SK-N-SH (cell line): ENCODE results near the gene RAB22A. TPM values are rescaled to one million over a fixed set of nuclear protein-coding genes. Genes with fewer than 3 reads are reported as not detected.

Experiments
- CTCF ChIA-PET: fragments of 300-600, 350-600 bp; formaldehyde crosslinking; extraction: SDS; loops from one replicate; lab custom pipeline; 2021; lab: Yijun Ruan, JAX
- POLR2A ChIA-PET: fragments of 350-600 bp; sonication (Branson Sonifier 250); formaldehyde crosslinking; extraction: SDS; loops from one replicate; lab custom pipeline; 2020; ENCODE audit warnings: antibody characterized with exemption, inconsistent platforms; lab: Yijun Ruan, JAX
- DNase-seq: peaks from one replicate; pipeline ENCODE4 v3.0.0; 2012
- H2AFZ ChIP-seq: fragments of 200-600 bp; sonication (generic); 2 replicates; pipeline ENCODE4 v1.8.1; 2016; ENCODE audit warnings: antibody characterized with exemption, mild to moderate bottlenecking, low read depth
- H3F3A ChIP-seq: fragments of 200-600 bp; sonication (generic); replicated peaks from 2 replicates; pipeline ENCODE3; 2016; ENCODE audit warnings: antibody characterized with exemption, mild to moderate bottlenecking; ENCODE audit not compliant: insufficient read depth
- H3K27ac ChIP-seq, 2 experiments: fragments of 200-500 bp in 1 of 2; fragments of 200-600 bp in 1 of 2; sonication (Bioruptor generic) in 1 of 2; sonication (generic), shearing (Covaris generic) in 1 of 2; 2 replicates each; pipeline versions ENCODE4 v1.5.1 to v1.6.1; 2014 to 2016; ENCODE audit warnings: low read depth in 2 of 2, inconsistent platforms in 1 of 2, low read length in 1 of 2, mild to moderate bottlenecking in 1 of 2, mixed read lengths in 1 of 2
- H3K27me3 ChIP-seq: fragments of 200-600 bp; sonication (generic), shearing (Covaris generic); 2 replicates; pipeline ENCODE4 v1.6.1; 2016; ENCODE audit warnings: mixed run types; ENCODE audit not compliant: insufficient read depth
- H3K36me3 ChIP-seq, 2 experiments: fragments of 200-500 bp in 1 of 2; fragments of 200-600 bp in 1 of 2; sonication (Bioruptor generic) in 1 of 2; sonication (generic) in 1 of 2; replicated peaks in 1 of 2; 2 replicates each; pipeline versions ENCODE3 to v1.5.1; 2014 to 2016; ENCODE audit warnings: low read length in 1 of 2, mild to moderate bottlenecking in 1 of 2; ENCODE audit not compliant: insufficient read depth in 2 of 2, control insufficient read depth in 1 of 2
- H3K4me1 ChIP-seq, 2 experiments: fragments of 200-500 bp in 1 of 2; fragments of 200-600 bp in 1 of 2; sonication (Bioruptor generic) in 1 of 2; sonication (generic), shearing (Covaris generic) in 1 of 2; 2 replicates each; pipeline versions ENCODE4 v1.5.1 to v1.6.1; 2014 to 2016; ENCODE audit warnings: low read depth in 1 of 2, low read length in 1 of 2, mixed run types in 1 of 2; ENCODE audit not compliant: insufficient read depth in 2 of 2, control insufficient read depth in 1 of 2
- H3K4me2 ChIP-seq: fragments of 200-600 bp; sonication (generic), shearing (Covaris generic); 2 replicates; pipeline ENCODE4 v1.6.1; 2017; ENCODE audit warnings: mixed run types
- H3K4me3 ChIP-seq, 2 experiments: fragments of 200-500 bp in 1 of 2; fragments of 200-600 bp in 1 of 2; sonication (Bioruptor generic) in 1 of 2; sonication (generic), shearing (Covaris generic) in 1 of 2; 2 replicates each; pipeline versions ENCODE4 v1.5.1 to v1.8.1; 2014 to 2016; ENCODE audit warnings: low read depth in 2 of 2, inconsistent platforms in 1 of 2, low read length in 1 of 2, mild to moderate bottlenecking in 1 of 2, mixed read lengths in 1 of 2, moderate library complexity in 1 of 2
- H3K79me2 ChIP-seq: fragments of 200-600 bp; sonication (generic); 2 replicates; pipeline ENCODE4 v1.8.1; 2017; ENCODE audit warnings: mild to moderate bottlenecking; ENCODE audit not compliant: insufficient read depth
- H3K9ac ChIP-seq: fragments of 200-600 bp; sonication (generic); 2 replicates; pipeline ENCODE4 v1.6.1; 2017; ENCODE audit warnings: mixed run types
- H3K9me2 ChIP-seq: fragments of 200-600 bp; sonication (generic); 2 replicates; pipeline ENCODE4 v1.6.1; 2017; ENCODE audit warnings: mixed run types
- H3K9me3 ChIP-seq: fragments of 200-600 bp; sonication (generic); 2 replicates; pipeline ENCODE4 v1.6.1; 2017; ENCODE audit warnings: mixed run types, mild to moderate bottlenecking, moderate library complexity
- H4K20me1 ChIP-seq: fragments of 200-600 bp; sonication (generic); 2 replicates; pipeline ENCODE4 v1.6.1; 2017; ENCODE audit warnings: mild to moderate bottlenecking, mixed run types; ENCODE audit not compliant: insufficient read depth
- CHD2 ChIP-seq: fragments of 150-350 bp; IDR thresholded peaks from 2 replicates; pipeline ENCODE4 v1.6.1; 2018; ENCODE audit warnings: low read length; ENCODE audit not compliant: partially characterized antibody
- ELF1 ChIP-seq: IDR thresholded peaks from 2 replicates; pipeline ENCODE4 v1.4.0; 2012
- EP300 ChIP-seq, 2 experiments: IDR thresholded peaks; 2 replicates each; pipeline versions ENCODE4 v1.4.0 to v1.6.1; 2012; ENCODE audit warnings: borderline replicate concordance in 1 of 2, low read depth in 1 of 2, low read length in 1 of 2
- FOSL2 ChIP-seq: IDR thresholded peaks from 2 replicates; pipeline ENCODE4 v1.4.0; 2012; ENCODE audit warnings: low read depth, mild to moderate bottlenecking, moderate library complexity, borderline replicate concordance
- GATA2 ChIP-seq: sonication (generic); formaldehyde crosslinking; IDR thresholded peaks from 2 replicates; pipeline ENCODE4 v1.5.0; 2020; ENCODE audit warnings: mild to moderate bottlenecking, missing genetic modification reagents
- JUND ChIP-seq: IDR thresholded peaks from 2 replicates; pipeline ENCODE4 v1.4.0; 2012
- MEF2A ChIP-seq: IDR thresholded peaks from 2 replicates; pipeline ENCODE4 v1.4.0; 2012; ENCODE audit warnings: low read depth, borderline replicate concordance
- RFX5 ChIP-seq: IDR thresholded peaks from 2 replicates; pipeline ENCODE4 v1.6.1; 2012; ENCODE audit warnings: mild to moderate bottlenecking, improper control_type of control experiment, low read length
- TCF12 ChIP-seq: IDR thresholded peaks from 2 replicates; pipeline ENCODE4 v1.4.0; 2012
- TEAD4 ChIP-seq: IDR thresholded peaks from 2 replicates; pipeline ENCODE4 v1.4.0; 2012; ENCODE audit warnings: mild to moderate bottlenecking, borderline replicate concordance; ENCODE audit not compliant: insufficient read depth
- WGBS: methylation state at CpG from one replicate; pipeline ENCODE4 v1.1.6; 2017; ENCODE audit warnings: low lambda C conversion rate; 5-methylcytosine and 5-hydroxymethylcytosine counted together
- polyA plus RNA-seq, 3 experiments: library from polyadenylated mRNA; depleted of rRNA; stranded (reverse); fragments of >200 nt; gene quantifications; 2 replicates each; pipeline ENCODE4 v1.2.3, GENCODE V29; 2012
- TF ChIP-seq, protein P1 (sequence below): fragments of 150-350 bp; IDR thresholded peaks from 2 replicates; pipeline ENCODE4 v1.6.1; 2016; ENCODE audit warnings: mild to moderate bottlenecking, low read depth, low read length
- TF ChIP-seq, protein P2 (sequence below): fragments of 150-350 bp; IDR thresholded peaks from 2 replicates; pipeline ENCODE4 v1.6.1; 2017; ENCODE audit warnings: antibody characterized with exemption, low read length, low read depth, borderline replicate concordance
- TF ChIP-seq, protein P3 (sequence below): IDR thresholded peaks from 2 replicates; pipeline ENCODE4 v1.6.1; 2012; ENCODE audit warnings: mild to moderate bottlenecking, low read depth, low read length, moderate library complexity
- TF ChIP-seq, protein P4 (sequence below): fragments of 200-600 bp; sonication (generic); IDR thresholded peaks from 2 replicates; pipeline ENCODE4 v1.6.1; 2017; ENCODE audit warnings: antibody characterized with exemption, mild to moderate bottlenecking, moderate library complexity

RAB22A gene
- polyA plus RNA-seq, 1 of the 3 experiments (the other 2 are of a cell fraction), result 10.7 TPM

DNA sequence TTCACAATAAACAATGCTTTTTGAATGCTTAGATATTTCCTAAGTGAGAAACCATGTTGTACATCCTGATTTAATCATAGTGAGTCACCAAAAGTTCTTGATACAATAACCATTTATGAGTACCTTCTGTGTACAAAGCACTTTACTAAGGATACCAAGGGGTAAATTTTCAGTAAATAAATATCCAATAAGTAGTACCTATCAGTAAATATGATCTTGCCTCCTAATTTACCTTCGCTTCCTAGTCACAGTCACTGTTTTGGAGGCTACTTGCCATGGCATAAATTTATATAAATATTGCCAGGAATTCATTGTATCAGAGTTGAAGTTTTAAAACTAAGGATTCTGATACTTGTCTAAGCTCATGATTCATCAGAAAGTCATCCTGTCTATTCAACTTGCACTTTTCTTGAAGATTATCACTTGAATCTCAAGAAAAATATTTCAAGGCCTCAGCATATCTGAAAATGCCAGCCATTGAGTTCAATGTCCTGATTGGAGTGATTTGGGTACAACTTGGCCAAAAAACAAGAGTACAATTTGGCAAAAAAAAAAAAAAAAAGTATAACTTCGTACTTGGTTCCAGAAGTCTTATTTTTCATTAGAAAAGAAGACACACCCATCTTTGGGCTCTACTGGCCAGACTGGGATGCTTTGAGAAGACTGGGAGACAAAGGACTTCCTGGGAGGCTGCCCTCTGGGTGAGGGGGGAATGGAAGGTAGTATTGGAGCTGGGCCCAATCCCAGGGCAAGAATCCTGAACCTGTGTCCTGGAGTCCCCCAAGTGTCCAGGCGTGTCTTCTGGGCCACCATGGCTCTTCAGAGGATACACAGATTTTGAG is 32.8 kb downstream of the RAB22A start (continued):
- TF ChIP-seq, protein P1, sequence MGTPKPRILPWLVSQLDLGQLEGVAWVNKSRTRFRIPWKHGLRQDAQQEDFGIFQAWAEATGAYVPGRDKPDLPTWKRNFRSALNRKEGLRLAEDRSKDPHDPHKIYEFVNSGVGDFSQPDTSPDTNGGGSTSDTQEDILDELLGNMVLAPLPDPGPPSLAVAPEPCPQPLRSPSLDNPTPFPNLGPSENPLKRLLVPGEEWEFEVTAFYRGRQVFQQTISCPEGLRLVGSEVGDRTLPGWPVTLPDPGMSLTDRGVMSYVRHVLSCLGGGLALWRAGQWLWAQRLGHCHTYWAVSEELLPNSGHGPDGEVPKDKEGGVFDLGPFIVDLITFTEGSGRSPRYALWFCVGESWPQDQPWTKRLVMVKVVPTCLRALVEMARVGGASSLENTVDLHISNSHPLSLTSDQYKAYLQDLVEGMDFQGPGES, result no peak
- TF ChIP-seq RFX5 (no peak), ELF1 (0 out of 2 replicates have a peak, but pooled peaks have one; percentile 10), TEAD4 (peak; percentile 66; the same call in 1 of the 2 replicates)
- TF ChIP-seq, protein P2, sequence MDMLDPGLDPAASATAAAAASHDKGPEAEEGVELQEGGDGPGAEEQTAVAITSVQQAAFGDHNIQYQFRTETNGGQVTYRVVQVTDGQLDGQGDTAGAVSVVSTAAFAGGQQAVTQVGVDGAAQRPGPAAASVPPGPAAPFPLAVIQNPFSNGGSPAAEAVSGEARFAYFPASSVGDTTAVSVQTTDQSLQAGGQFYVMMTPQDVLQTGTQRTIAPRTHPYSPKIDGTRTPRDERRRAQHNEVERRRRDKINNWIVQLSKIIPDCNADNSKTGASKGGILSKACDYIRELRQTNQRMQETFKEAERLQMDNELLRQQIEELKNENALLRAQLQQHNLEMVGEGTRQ, result no peak

DNA sequence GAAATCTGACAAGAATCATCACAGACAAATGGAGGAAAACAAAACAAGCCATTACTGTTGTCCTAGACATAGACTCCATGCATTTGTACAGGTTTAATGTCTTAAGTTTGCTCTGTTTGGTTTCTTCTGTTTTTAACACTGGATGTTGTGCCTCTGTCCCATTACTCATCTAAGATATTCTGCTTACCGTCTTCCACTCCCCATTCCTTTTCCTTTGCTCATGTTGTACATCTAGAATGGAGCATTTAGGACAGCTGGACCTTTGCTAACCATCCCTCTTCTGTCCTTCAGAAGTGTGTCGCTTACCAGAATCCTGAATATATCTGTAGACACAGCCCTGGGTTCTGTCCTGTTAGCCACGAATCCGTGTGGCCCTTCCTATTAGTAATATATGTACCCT is 35.2 kb downstream of the RAB22A start:
- Histone ChIP-seq H3K9me2 (no peaks in the 10 kb centered on the region), H3K4me2 (no peak overlapping the region), H3F3A (peaks cover 27% of the 10 kb centered on the region), H3K27ac (peak overlapping the region in 1 of 2 experiments; percentile 0; a peak in 1 of 4 replicates), H3K79me2 (peaks cover 70% of the 10 kb centered on the region), H3K9ac (no peak overlapping the region), H3K4me3 (no peak overlapping the region), H3K9me3 (no peaks in the 10 kb centered on the region), H4K20me1 (no peaks in the 10 kb centered on the region; the same call in 1 of the 2 replicates), H2AFZ (no peak overlapping the region), H3K27me3 (no peaks in the 10 kb centered on the region), H3K36me3 (peaks cover 29 to 33% of the 10 kb centered on the region in 2 experiments), H3K4me1 (peaks cover 0 to 35% of the 10 kb centered on the region in 2 experiments; a peak in 2 of 4 replicates)
- WGBS, result 72% methylated on average over 4 of the region's 4 CpGs
- TF ChIP-seq FOSL2 (peak; percentile 19; the same call in 1 of the 2 replicates), JUND (peak; percentile 5; the same call in 1 of the 2 replicates), MEF2A (no peak), TCF12 (0 out of 2 replicates have a peak, but pooled peaks have one; percentile 7)
- CTCF ChIA-PET, result interaction anchor here (1.3 to 1.7 kb wide), 2 partner anchors 10 to 11 kb away, joined by 4 to 5 read pairs; no protein-coding TSS in a partner anchor
- POLR2A ChIA-PET, result no interaction called here
- no peak for DNase-seq

DNA sequence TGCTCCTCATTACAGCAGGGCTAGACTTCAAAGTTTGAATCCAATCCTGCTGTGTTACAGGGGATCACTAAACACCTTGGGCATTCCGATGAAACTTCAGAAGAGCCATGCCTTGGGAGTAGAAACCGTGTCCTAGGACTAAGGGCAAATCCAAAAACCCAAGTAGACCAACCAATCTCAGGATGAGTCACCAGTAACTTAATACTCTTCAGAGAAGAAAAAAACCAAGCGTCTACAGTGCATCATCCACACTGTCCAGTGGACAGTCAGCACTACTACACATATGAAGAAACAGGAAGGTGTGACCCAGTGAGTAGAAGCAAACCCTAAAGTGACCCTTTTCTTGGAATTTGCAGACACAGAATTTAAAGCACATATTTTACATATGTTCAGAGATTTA is 40.1 kb downstream of the RAB22A start:
- Histone ChIP-seq H3K4me1 (peaks cover 0 to 9% of the 10 kb centered on the region in 2 experiments; a peak in 2 of 4 replicates), H3K27ac (peak overlapping the region in 1 of 2 experiments; percentile 50; a peak in 2 of 4 replicates), H3F3A (peaks cover 7% of the 10 kb centered on the region), H4K20me1 (no peaks in the 10 kb centered on the region), H3K79me2 (peaks cover 61% of the 10 kb centered on the region)
- CTCF ChIA-PET, result no interaction called here
- TF ChIP-seq JUND (peak; percentile 84), CHD2 (no peak), EP300 (IDR thresholded peaks at IDR 0.05; ENCODE audit: borderline replicate concordance in 1 of 2, low read depth in 1 of 2, low read length in 1 of 2) (peak in 1 of 2 experiments; percentile 9; a peak in 1 of 4 replicates), MEF2A (no peak), GATA2 (CRISPR knock-in tag) (no peak), FOSL2 (peak; percentile 92)
- TF ChIP-seq, protein P3, sequence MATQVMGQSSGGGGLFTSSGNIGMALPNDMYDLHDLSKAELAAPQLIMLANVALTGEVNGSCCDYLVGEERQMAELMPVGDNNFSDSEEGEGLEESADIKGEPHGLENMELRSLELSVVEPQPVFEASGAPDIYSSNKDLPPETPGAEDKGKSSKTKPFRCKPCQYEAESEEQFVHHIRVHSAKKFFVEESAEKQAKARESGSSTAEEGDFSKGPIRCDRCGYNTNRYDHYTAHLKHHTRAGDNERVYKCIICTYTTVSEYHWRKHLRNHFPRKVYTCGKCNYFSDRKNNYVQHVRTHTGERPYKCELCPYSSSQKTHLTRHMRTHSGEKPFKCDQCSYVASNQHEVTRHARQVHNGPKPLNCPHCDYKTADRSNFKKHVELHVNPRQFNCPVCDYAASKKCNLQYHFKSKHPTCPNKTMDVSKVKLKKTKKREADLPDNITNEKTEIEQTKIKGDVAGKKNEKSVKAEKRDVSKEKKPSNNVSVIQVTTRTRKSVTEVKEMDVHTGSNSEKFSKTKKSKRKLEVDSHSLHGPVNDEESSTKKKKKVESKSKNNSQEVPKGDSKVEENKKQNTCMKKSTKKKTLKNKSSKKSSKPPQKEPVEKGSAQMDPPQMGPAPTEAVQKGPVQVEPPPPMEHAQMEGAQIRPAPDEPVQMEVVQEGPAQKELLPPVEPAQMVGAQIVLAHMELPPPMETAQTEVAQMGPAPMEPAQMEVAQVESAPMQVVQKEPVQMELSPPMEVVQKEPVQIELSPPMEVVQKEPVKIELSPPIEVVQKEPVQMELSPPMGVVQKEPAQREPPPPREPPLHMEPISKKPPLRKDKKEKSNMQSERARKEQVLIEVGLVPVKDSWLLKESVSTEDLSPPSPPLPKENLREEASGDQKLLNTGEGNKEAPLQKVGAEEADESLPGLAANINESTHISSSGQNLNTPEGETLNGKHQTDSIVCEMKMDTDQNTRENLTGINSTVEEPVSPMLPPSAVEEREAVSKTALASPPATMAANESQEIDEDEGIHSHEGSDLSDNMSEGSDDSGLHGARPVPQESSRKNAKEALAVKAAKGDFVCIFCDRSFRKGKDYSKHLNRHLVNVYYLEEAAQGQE, result 0 out of 2 replicates have a peak, but pooled peaks have one; percentile 27
- TF ChIP-seq, protein P4, sequence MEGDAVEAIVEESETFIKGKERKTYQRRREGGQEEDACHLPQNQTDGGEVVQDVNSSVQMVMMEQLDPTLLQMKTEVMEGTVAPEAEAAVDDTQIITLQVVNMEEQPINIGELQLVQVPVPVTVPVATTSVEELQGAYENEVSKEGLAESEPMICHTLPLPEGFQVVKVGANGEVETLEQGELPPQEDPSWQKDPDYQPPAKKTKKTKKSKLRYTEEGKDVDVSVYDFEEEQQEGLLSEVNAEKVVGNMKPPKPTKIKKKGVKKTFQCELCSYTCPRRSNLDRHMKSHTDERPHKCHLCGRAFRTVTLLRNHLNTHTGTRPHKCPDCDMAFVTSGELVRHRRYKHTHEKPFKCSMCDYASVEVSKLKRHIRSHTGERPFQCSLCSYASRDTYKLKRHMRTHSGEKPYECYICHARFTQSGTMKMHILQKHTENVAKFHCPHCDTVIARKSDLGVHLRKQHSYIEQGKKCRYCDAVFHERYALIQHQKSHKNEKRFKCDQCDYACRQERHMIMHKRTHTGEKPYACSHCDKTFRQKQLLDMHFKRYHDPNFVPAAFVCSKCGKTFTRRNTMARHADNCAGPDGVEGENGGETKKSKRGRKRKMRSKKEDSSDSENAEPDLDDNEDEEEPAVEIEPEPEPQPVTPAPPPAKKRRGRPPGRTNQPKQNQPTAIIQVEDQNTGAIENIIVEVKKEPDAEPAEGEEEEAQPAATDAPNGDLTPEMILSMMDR, result peak; percentile 37
- TF ChIP-seq, all 33 proteins: peak for 5
- Histone ChIP-seq H3K9me2 (no peaks in the 10 kb centered on the region), H3K36me3 (peaks cover 48 to 54% of the 10 kb centered on the region in 2 experiments), H3K9ac (no peak overlapping the region), H3K4me2 (no peak overlapping the region), H3K4me3 (no peak overlapping the region), H3K27me3 (no peaks in the 10 kb centered on the region), H3K9me3 (no peaks in the 10 kb centered on the region), H2AFZ (no peak overlapping the region)
- POLR2A ChIA-PET, result no interaction called here
- DNase-seq, result peak; percentile 9
- WGBS, result 40% methylated on average over 3 of the region's 3 CpGs
